HepG2 (cell line): ENCODE measurements around the gene AUH. TPM values are rescaled to one million over a fixed set of nuclear protein-coding genes. Genes with fewer than 3 reads are reported as not detected.

Source experiments
- AKAP8 ChIP-seq: sonication (generic); formaldehyde crosslinking; IDR thresholded peaks from 2 replicates; pipeline ENCODE4 v1.5.1; 2020; ENCODE audit warnings: mild to moderate bottlenecking, missing genetic modification reagents
- BHLHE40 ChIP-seq: IDR thresholded peaks from 2 replicates; pipeline ENCODE4 v1.6.1; 2011; ENCODE audit warnings: low read length, improper control_type of control experiment
- DZIP1 ChIP-seq: sonication (generic); formaldehyde crosslinking; IDR thresholded peaks from 2 replicates; pipeline ENCODE4 v1.5.0; 2020; ENCODE audit warnings: mild to moderate bottlenecking, missing genetic modification reagents
- FOXP1 ChIP-seq, 2 experiments: fragments of 450-650 bp in 1 of 2; IDR thresholded peaks; 2 replicates each; pipeline ENCODE4 v1.6.1; 2017 to 2018; ENCODE audit warnings: antibody characterized with exemption in 1 of 2
- GTF3A ChIP-seq: sonication (generic); formaldehyde crosslinking; conservative IDR thresholded peaks from 2 replicates; pipeline ENCODE4 v1.4.0; 2020; ENCODE audit warnings: mild to moderate bottlenecking, missing genetic modification reagents
- KLF6 ChIP-seq: IDR thresholded peaks from 2 replicates; pipeline ENCODE4 v1.8.0; 2016; ENCODE audit warnings: missing biosample characterization, missing genetic modification reagents
- MATR3 ChIP-seq: sonication (generic); formaldehyde crosslinking; IDR thresholded peaks from 2 replicates; pipeline ENCODE4 v1.4.0; 2020; ENCODE audit warnings: missing genetic modification reagents
- NR3C1 ChIP-seq: sonication (generic); formaldehyde crosslinking; IDR thresholded peaks from 2 replicates; pipeline ENCODE4 v1.4.0; 2020; ENCODE audit warnings: missing genetic modification reagents
- PCBP1 ChIP-seq: fragments of 200-400 bp; formaldehyde crosslinking; IDR thresholded peaks from 2 replicates; pipeline ENCODE4 v1.6.1; 2017; ENCODE audit warnings: mild to moderate bottlenecking, low read depth, low read length, borderline replicate concordance
- REST ChIP-seq, 2 experiments: IDR thresholded peaks; 2 replicates each; pipeline ENCODE4 v1.6.1; 2011 to 2012; ENCODE audit warnings: low read length in 2 of 2, borderline replicate concordance in 1 of 2, low read depth in 1 of 2, mild to moderate bottlenecking in 1 of 2, moderate library complexity in 1 of 2
- SRSF4 ChIP-seq: fragments of 200-400 bp; formaldehyde crosslinking; IDR thresholded peaks from one replicate; pipeline ENCODE4 v1.6.1; 2018; ENCODE audit warnings: mild to moderate bottlenecking, low read depth, low read length, moderate library complexity; ENCODE audit not compliant: poor library complexity, severe bottlenecking
- TFDP2 ChIP-seq: sonication (generic); formaldehyde crosslinking; IDR thresholded peaks from 2 replicates; pipeline ENCODE4 v1.4.0; 2020; ENCODE audit warnings: missing genetic modification reagents
- U2AF2 ChIP-seq: fragments of 200-400 bp; formaldehyde crosslinking; IDR thresholded peaks from 2 replicates; pipeline ENCODE4 v1.6.1; 2017; ENCODE audit warnings: low read depth, mild to moderate bottlenecking, low read length
- ZBTB7A ChIP-seq: sonication (generic); formaldehyde crosslinking; IDR thresholded peaks from 2 replicates; pipeline ENCODE4 v1.8.0; 2022; ENCODE audit warnings: mild to moderate bottlenecking, missing genetic modification reagents
- ZFAT ChIP-seq: sonication (generic); formaldehyde crosslinking; conservative IDR thresholded peaks from 2 replicates; pipeline ENCODE4 v1.8.1; 2023; ENCODE audit warnings: missing genetic modification reagents, inconsistent platforms
- ZMYM4 ChIP-seq: sonication (generic); formaldehyde crosslinking; IDR thresholded peaks from 2 replicates; pipeline ENCODE4 v1.8.1; 2023; ENCODE audit warnings: mild to moderate bottlenecking, missing genetic modification reagents
- ZNF333 ChIP-seq: sonication (generic); formaldehyde crosslinking; IDR thresholded peaks from 2 replicates; pipeline ENCODE4 v1.4.0; 2020; ENCODE audit warnings: mild to moderate bottlenecking, missing genetic modification reagents, borderline replicate concordance
- ZNF468 ChIP-seq: sonication (generic); formaldehyde crosslinking; IDR thresholded peaks from 2 replicates; pipeline ENCODE4 v1.8.0; 2022; ENCODE audit warnings: mild to moderate bottlenecking, moderate library complexity, missing genetic modification reagents
- ZNF607 ChIP-seq: sonication (generic); formaldehyde crosslinking; IDR thresholded peaks from 2 replicates; pipeline ENCODE4 v1.5.1; 2020; ENCODE audit warnings: missing genetic modification reagents, mild to moderate bottlenecking, borderline replicate concordance
- ZNF850 ChIP-seq: sonication (generic); formaldehyde crosslinking; conservative IDR thresholded peaks from 2 replicates; pipeline ENCODE4 v1.9.0; 2021; ENCODE audit warnings: mild to moderate bottlenecking, missing genetic modification reagents
- ZSCAN29 ChIP-seq: sonication (generic); formaldehyde crosslinking; conservative IDR thresholded peaks from 2 replicates; pipeline ENCODE4 v1.4.0; 2020; ENCODE audit warnings: mild to moderate bottlenecking, missing genetic modification reagents
- polyA plus RNA-seq, 8 experiments: library from polyadenylated mRNA; depleted of rRNA in 3 of 8; stranded (reverse) in 7 of 8; unstranded in 1 of 8; fragments of >200 nt; fragmentation: Illumina TruSeq in 4 of 8; extraction: Trizol in 4 of 8; gene quantifications; 2 replicates each; pipeline versions ENCODE4 v1.2.1 to v1.2.3, GENCODE V29; 2011 to 2016; ENCODE audit warnings: low read depth in 4 of 8, missing spikeins in 1 of 8, mixed read lengths in 1 of 8; ENCODE audit not compliant: insufficient read depth in 1 of 8
- total RNA-seq, 5 experiments: library from RNA; depleted of rRNA; stranded (reverse); fragments of >200 nt; fragmentation: Illumina TruSeq; extraction: Trizol; gene quantifications; 2 replicates each; pipeline ENCODE4 v1.2.3, GENCODE V29; 2016; ENCODE audit warnings: low read depth in 1 of 5
- TF ChIP-seq, protein P1 (sequence below), 2 experiments: fragments of 450-650 bp in 1 of 2; sonication (generic) in 1 of 2; formaldehyde crosslinking; IDR thresholded peaks; 2 replicates each; pipeline versions ENCODE4 v1.5.0 to v1.8.0; 2020 to 2022; ENCODE audit warnings: mild to moderate bottlenecking in 1 of 2, missing genetic modification reagents in 1 of 2

Gene AUH
- total and polyA plus RNA-seq, 2 of the 13 experiments (the other 11 are each of a cell fraction or from before 2014, with no cell fraction given): 25.8 to 31.9 TPM

DNA sequence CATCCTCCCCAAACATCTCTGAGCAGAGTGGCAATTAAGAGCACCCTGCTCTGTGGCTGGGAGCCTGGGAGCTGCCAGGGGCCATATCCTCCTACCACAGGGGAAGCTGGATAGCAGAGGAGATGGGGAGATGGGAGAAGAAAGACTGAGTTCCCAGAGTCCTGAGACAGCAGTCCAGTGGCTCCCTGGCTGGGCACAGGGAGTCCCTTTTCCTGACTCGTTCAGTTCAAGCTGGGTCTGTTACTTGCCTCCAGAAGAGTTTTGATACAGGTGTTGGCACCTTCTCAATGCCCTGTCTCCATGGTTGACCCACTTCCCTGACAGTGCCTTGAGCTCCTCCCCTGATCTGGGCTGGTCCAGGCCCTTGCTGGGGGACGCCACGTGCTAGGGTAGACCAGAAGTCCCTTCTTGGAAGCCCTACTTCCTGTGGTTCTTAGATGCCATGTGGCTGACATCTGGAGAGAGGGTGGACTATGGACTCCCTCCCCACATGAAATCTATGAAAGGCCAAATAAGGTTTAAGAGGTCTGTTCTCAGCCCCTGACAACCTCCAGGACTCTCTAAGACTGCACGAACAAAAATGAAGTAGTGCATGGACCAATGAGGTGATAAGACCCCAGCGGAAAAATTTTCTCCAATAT is 166.2 kb downstream of the AUH start (continued):
- TF ChIP-seq, protein P1, sequence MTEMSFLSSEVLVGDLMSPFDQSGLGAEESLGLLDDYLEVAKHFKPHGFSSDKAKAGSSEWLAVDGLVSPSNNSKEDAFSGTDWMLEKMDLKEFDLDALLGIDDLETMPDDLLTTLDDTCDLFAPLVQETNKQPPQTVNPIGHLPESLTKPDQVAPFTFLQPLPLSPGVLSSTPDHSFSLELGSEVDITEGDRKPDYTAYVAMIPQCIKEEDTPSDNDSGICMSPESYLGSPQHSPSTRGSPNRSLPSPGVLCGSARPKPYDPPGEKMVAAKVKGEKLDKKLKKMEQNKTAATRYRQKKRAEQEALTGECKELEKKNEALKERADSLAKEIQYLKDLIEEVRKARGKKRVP (CRISPR knock-in tag; IDR thresholded peaks at IDR 0.05): no peak
- no peak for TF ChIP-seq SRSF4
- 0 out of 2 replicates have a peak, but pooled peaks have one; percentile 25 for TF ChIP-seq ZNF607 (CRISPR knock-in tag)
- TF ChIP-seq GTF3A: no peak
- TF ChIP-seq ZNF850 (CRISPR knock-in tag): no peak
- TF ChIP-seq ZNF468 (CRISPR knock-in tag): no peak
- TF ChIP-seq NR3C1 (CRISPR knock-in tag): no peak
- 0 out of 2 replicates have a peak, but pooled peaks have one; percentile 11 for TF ChIP-seq ZBTB7A (CRISPR knock-in tag)
- TF ChIP-seq ZMYM4 (CRISPR knock-in tag): peak; percentile 69; the same call in 1 of the 2 replicates
- TF ChIP-seq FOXP1 (IDR thresholded peaks at IDR 0.05): no peak
- peak; percentile 23; the same call in 1 of the 2 replicates for TF ChIP-seq FOXP1 (CRISPR knock-in tag; IDR thresholded peaks at IDR 0.05)
- no peak for TF ChIP-seq ZNF333 (CRISPR knock-in tag)
- TF ChIP-seq ZFAT (CRISPR knock-in tag): no peak
- TF ChIP-seq PCBP1: no peak
- 0 out of 2 replicates have a peak, but pooled peaks have one; percentile 13 for TF ChIP-seq BHLHE40
- peak; percentile 65 for TF ChIP-seq AKAP8 (CRISPR knock-in tag)
- no peak for TF ChIP-seq KLF6 (CRISPR knock-in tag)
- TF ChIP-seq ZSCAN29: 0 out of 2 replicates have a peak, but pooled peaks have one; percentile 7
- peak; percentile 72 for TF ChIP-seq TFDP2 (CRISPR knock-in tag)
- TF ChIP-seq U2AF2: no peak
- no peak for TF ChIP-seq REST (IDR thresholded peaks at IDR 0.05; ENCODE audit: borderline replicate concordance in 1 of 2, low read depth in 1 of 2, low read length in 2 of 2)
- no peak for TF ChIP-seq DZIP1
- no peak for TF ChIP-seq MATR3 (CRISPR knock-in tag)
